Left ventricle myocardium inferior (tissue), 1 donor: ENCODE results near the gene NPW. TPM values are rescaled to one million over a fixed set of nuclear protein-coding genes. Genes with fewer than 3 reads are reported as not detected.

Source experiments
- DNase-seq: peaks from one replicate; pipeline ENCODE4 v3.0.0-alpha.2; 2020
- H3K27ac ChIP-seq: fragments of 200-600 bp; replicated peaks from 2 replicates; pipeline ENCODE4 v1.8.0; 2021
- H3K27me3 ChIP-seq: fragments of 200-600 bp; 2 replicates; pipeline ENCODE4 v1.8.0; 2021; ENCODE audit warnings: low read depth
- H3K36me3 ChIP-seq: fragments of 200-600 bp; 2 replicates; pipeline ENCODE4 v1.8.0; 2021
- H3K4me1 ChIP-seq: fragments of 200-600 bp; 2 replicates; pipeline ENCODE4 v1.8.0; 2021
- H3K4me3 ChIP-seq: fragments of 200-600 bp; 2 replicates; pipeline ENCODE4 v1.8.0; 2021; ENCODE audit warnings: mild to moderate bottlenecking, moderate library complexity
- H3K9me3 ChIP-seq: fragments of 200-600 bp; replicated peaks from 2 replicates; pipeline ENCODE4 v1.8.0; 2021
- intact Hi-C: fragments of 100-400 bp; cut with micrococcal nuclease; formaldehyde crosslinking; loops from one replicate; pipeline ENCODE4 v1.11.0; 2022
- total RNA-seq: library from RNA; stranded (reverse); fragmentation: NEBNext Ultra II Directional; extraction: Animal tissue kit (Norgen Biotek cat#: 25700); gene quantifications from one replicate; pipeline ENCODE4 v1.2.1, GENCODE V29; 2021
- TF ChIP-seq, protein P1 (sequence below): fragments of 200-600 bp; IDR thresholded peaks from 2 replicates; pipeline ENCODE4 v1.8.0; 2021; ENCODE audit warnings: antibody characterized with exemption, mild to moderate bottlenecking, borderline replicate concordance
- donor health status: DM: no; HTN: yes; CAD: no; lungs with severe emphysema.

Gene NPW
- total RNA-seq, 1 donor from 2014 or later = not detected

DNA sequence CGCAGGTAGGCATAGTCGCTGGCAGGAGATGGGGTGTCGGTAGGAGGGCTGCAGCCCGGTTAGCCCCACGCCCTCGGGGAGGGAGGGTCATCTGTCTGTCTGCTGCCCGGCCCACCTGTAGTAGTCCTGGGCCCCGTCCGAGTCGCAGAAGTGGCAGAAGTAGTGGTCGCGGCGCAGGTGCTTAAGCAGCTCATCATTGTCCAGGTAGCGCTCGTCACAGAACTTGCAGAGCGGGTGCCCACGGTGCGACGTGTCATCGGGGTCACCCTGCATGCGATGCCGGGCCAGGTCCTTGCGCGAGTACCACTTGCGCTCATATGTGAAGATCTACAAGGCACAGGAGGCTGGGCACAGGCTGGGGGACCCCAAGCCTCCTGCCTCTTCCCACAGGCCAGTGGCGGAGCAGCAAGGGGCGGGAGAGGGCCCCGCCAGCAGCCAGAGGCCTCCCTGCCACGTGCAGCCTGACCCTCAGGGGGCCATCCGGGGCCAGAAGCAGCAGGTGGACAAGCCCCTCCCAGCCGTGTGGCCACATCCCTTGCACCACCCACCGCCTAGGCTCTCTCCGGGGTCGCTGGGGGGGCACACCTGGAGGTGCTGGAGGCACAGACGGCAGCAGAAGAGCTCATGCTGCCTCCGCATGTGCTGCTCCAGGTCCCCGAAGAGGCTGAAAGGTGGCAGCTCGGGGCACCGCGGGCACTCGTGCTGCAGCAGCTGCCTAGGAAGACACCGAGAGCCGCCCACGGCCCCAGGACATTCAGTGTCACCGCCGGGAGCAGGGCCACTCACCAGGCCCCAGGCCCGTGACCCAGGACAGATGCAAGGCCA is 17.0 kb upstream of the NPW start:
- Histone ChIP-seq H3K27me3 (no peaks in the 10 kb centered on the region), H3K4me3 (no peak overlapping the region), H3K36me3 (peaks cover 57% of the 10 kb centered on the region), H3K9me3 (no peaks in the 10 kb centered on the region), H3K27ac (no peak overlapping the region), H3K4me1 (peaks cover 46% of the 10 kb centered on the region)
- TF ChIP-seq, protein P1, sequence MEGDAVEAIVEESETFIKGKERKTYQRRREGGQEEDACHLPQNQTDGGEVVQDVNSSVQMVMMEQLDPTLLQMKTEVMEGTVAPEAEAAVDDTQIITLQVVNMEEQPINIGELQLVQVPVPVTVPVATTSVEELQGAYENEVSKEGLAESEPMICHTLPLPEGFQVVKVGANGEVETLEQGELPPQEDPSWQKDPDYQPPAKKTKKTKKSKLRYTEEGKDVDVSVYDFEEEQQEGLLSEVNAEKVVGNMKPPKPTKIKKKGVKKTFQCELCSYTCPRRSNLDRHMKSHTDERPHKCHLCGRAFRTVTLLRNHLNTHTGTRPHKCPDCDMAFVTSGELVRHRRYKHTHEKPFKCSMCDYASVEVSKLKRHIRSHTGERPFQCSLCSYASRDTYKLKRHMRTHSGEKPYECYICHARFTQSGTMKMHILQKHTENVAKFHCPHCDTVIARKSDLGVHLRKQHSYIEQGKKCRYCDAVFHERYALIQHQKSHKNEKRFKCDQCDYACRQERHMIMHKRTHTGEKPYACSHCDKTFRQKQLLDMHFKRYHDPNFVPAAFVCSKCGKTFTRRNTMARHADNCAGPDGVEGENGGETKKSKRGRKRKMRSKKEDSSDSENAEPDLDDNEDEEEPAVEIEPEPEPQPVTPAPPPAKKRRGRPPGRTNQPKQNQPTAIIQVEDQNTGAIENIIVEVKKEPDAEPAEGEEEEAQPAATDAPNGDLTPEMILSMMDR = no peak
- intact Hi-C loops = no loop called here
- DNase-seq = no peak

DNA sequence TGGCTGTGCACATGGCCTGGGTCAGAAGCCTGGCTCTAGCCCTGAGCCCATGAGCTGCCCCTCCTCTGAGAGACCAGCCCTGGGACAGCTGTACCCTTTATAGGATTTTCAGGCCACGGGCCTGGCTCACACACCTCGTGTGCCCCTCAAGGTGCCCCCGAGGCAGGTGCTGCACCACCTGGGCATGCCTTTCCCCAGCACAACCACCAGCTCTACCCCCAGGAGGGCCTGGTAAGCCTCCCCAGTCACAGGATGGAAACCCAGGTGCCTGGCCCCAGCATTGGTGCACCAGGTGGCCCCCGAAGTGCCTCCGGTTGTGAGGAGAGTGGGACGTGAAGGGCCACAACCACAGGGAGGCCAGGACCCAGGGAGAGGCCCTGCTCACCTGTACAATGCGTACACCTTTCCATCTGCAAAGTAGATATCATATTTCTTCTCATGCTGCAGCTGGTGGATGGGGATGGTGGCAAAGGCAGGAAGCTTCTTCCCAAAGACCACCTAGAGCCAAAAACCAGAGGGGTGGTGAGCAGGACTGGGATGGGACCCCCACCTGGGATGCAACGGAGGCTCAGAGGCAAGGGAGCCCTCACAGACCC is 16.3 kb upstream of the NPW start:
- no peaks in the 10 kb centered on the region for H3K9me3 ChIP-seq
- peaks cover 50% of the 10 kb centered on the region for H3K36me3 ChIP-seq
- H3K27ac ChIP-seq = peak overlapping the region; percentile 71
- H3K4me1 ChIP-seq = peaks cover 53% of the 10 kb centered on the region
- TF ChIP-seq, protein P1 = no peak
- H3K27me3 ChIP-seq = no peaks in the 10 kb centered on the region
- no peak overlapping the region for H3K4me3 ChIP-seq
- DNase-seq = no peak
- intact Hi-C loops = no loop called here

DNA sequence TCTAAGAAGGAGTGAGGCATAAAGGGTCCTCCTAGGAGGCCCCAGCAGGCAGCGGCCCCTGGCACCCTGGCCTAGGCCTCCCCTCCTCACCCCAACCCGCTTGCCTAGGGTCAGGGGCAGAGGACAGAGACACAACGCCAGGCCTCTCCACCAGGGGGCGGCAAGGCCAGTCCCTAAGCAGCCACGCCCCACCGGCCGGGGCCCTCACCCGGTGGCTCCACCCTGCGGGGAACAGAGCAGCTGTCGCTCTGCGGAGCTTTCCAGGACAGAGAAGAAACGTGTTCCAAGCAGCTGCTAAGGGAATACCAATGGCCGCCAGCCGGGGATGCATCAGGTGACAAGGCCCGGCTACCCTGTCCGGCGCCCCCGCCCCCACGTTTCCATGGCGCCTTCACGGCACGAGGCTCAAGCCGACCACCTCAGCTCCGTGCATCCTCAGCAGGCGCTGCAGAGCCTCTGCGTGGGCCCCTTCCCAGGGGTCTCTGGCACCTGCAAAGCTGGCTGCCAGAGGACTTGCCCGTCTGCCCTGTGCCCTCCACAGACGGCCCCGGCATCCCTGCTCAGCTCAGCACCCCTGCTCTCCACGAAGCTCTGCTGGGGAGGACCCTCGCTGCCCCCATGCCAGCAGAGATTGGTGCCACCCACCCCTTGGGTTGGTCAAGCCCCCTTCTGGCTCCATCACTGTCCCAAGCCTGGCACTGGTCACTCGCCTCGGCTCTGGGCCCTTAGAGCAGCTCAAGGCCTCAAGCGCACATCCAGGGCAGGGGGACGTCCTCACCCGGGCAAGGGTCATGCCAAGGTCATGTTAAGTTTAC is 15.6 kb upstream of the NPW start:
- DNase-seq = peak; percentile 90
- Histone ChIP-seq H3K4me3 (peak overlapping the region; percentile 53), H3K36me3 (peaks cover 43% of the 10 kb centered on the region), H3K27ac (peak overlapping the region; percentile 71), H3K27me3 (no peaks in the 10 kb centered on the region), H3K9me3 (no peaks in the 10 kb centered on the region), H3K4me1 (peaks cover 61% of the 10 kb centered on the region)
- intact Hi-C loops = no loop called here
- TF ChIP-seq, protein P1 = peak; percentile 98

DNA sequence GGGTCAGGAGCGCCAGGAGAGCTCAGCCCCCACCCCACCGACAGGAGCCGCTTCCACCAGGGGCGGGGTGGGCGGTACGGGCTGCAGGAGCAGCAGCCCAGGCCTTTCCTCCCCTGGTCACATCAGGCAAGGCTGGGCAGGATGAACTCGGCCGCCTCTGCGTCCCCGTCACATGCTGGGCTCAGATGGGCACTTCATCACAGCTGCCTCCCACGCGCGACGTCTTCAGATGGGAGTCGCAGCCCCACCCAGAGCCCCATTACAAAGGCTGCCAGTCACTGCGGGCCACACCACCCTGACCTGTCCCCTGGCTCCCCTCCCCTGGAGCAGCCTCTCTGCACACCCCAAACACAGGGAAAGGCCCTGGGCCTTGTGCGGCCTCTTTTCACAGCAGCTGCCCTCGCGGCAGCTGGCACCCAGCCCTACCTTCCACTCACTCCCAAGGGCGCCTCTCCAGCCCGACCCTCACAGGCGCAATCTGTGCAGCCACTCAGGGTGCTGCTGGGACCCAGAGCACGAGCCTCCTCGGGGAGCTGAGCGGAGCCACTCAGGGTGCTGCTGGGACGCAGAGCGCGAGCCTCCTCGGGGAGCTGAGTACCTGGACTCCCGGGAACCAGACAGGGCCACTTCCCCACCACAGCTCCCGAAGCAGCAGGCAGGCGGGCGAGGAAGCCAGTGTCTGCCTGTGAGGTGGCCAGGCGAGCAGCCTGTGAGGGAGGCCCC is 14.6 kb upstream of the NPW start:
- H3K4me1 ChIP-seq = peaks cover 67% of the 10 kb centered on the region
- intact Hi-C loops = no loop called here
- TF ChIP-seq, protein P1 = no peak

DNA sequence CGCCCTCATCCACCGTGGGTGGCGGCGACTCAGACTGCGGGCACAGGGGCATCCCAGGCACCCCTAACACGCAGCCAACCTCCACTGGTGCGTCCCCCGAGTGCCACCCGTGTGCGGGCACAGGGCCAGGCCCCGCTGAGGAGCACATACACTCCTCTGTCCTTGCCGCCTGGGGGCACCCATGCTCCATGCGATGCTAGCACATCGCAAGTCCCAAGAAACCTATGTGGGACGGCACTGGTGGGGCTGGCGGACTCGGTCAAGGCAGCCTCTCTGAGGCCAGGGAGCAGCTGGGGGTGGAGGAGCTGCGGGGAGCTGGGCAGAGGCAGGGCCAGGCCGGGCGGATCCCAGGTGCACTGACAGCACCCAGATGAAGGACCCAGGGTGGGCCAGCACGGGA is 13.9 kb upstream of the NPW start:
- Histone ChIP-seq H3K27ac (no peak overlapping the region), H3K9me3 (no peaks in the 10 kb centered on the region), H3K4me3 (no peak overlapping the region), H3K4me1 (peaks cover 74% of the 10 kb centered on the region), H3K27me3 (no peaks in the 10 kb centered on the region), H3K36me3 (peaks cover 28% of the 10 kb centered on the region)
- TF ChIP-seq, protein P1 = no peak
- no peak for DNase-seq
- intact Hi-C loops = no loop called here

More for the DNA sequence above, 14.6 kb upstream of the NPW start:
- Histone ChIP-seq H3K27me3 (no peaks in the 10 kb centered on the region), H3K9me3 (no peaks in the 10 kb centered on the region), H3K27ac (no peak overlapping the region), H3K36me3 (peaks cover 34% of the 10 kb centered on the region), H3K4me3 (no peak overlapping the region)
- no peak for DNase-seq
